Measurements from ENCODE around the gene S100A13. TPM values are rescaled to one million over a fixed set of nuclear protein-coding genes. Genes with fewer than 3 reads are reported as not detected.
"Not testable (repeated sequence)": the region's sequence is repeated elsewhere in the genome, so short reads cannot be mapped to it uniquely, and the experiment has no call there.

The S100A13 gene
- total and polyA plus RNA-seq, 3 donors from 2014 or later: 54.2 to 90.9 (median 78.2) TPM

- Histone ChIP-seq H3K27ac (peak overlapping the region in 1 of 2 donors; percentile 43), H3K9me3 (no peaks in the 10 kb centered on the region), H3K4me3 (no peak overlapping the region), H3K4me1 (peaks cover 15% of the 10 kb centered on the region), H3K36me3 (ENCODE audit: low read depth, missing control alignments) (no peaks in the 10 kb centered on the region), H3K27me3 (no peaks in the 10 kb centered on the region)
- no peak for TF ChIP-seq CTCF (IDR thresholded peaks at IDR 0.05)
- no peak for TF ChIP-seq POLR2A (IDR thresholded peaks at IDR 0.05)
- WGBS, 2 donors: 67 to 70% methylated on average over 2 of the region's 2 CpGs
- intact Hi-C loops (cut with DNase I; ENCODE audit: low total_unique reads): no loop called here
- no peak for DNase-seq
These were observed 43.3 kb downstream of the S100A13 start for GRCh38 chr1:153583976-153584375.

- intact Hi-C loops (cut with DNase I; ENCODE audit: low total_unique reads); H3K27ac ChIP-seq; H3K36me3 ChIP-seq (ENCODE audit: low read depth, missing control alignments); DNase-seq; H3K4me3 ChIP-seq; H3K9me3 ChIP-seq; H3K27me3 ChIP-seq: not testable (repeated sequence)
- WGBS, 2 donors: 62 to 85% methylated on average over 2 to 3 of the region's 3 CpGs
- peaks cover 15% of the 10 kb centered on the region for H3K4me1 ChIP-seq
These were observed 43.8 kb downstream of the S100A13 start for GRCh38 chr1:153583514-153583913.

- intact Hi-C loops (cut with DNase I; ENCODE audit: low total_unique reads); H3K9me3 ChIP-seq; H3K36me3 ChIP-seq (ENCODE audit: low read depth, missing control alignments); H3K27me3 ChIP-seq; DNase-seq: not testable (repeated sequence)
- Histone ChIP-seq H3K4me1 (peaks cover 15% of the 10 kb centered on the region), H3K4me3 (peak overlapping the region; percentile 29 to 41), H3K27ac (peak overlapping the region in 1 of 2 donors; percentile 41)
- WGBS, 2 donors: 94% methylated on average over 20 to 27 of the region's 34 CpGs
These were observed 44.5 kb downstream of the S100A13 start for GRCh38 chr1:153582836-153583235.

GRCh38 chr1:153578936-153579335 is 48.4 kb downstream of the S100A13 start:
- Histone ChIP-seq H3K27ac (no peak overlapping the region), H3K36me3 (ENCODE audit: low read depth, missing control alignments) (no peaks in the 10 kb centered on the region), H3K27me3 (no peaks in the 10 kb centered on the region), H3K4me1 (no peaks in the 10 kb centered on the region), H3K9me3 (no peaks in the 10 kb centered on the region), H3K4me3 (no peak overlapping the region)
- WGBS, 2 donors: 79 to 87% methylated on average over 3 of the region's 3 CpGs
- DNase-seq: no peak
- no peak for TF ChIP-seq POLR2A (IDR thresholded peaks at IDR 0.05)
- no peak for TF ChIP-seq CTCF (IDR thresholded peaks at IDR 0.05)
- intact Hi-C loops (cut with DNase I; ENCODE audit: low total_unique reads): no loop called here

- H3K4me3 ChIP-seq: no peak overlapping the region
- no peaks in the 10 kb centered on the region for H3K4me1 ChIP-seq
- intact Hi-C loops (cut with DNase I; ENCODE audit: low total_unique reads): no loop called here
- no peaks in the 10 kb centered on the region for H3K9me3 ChIP-seq
- no peak for DNase-seq
- TF ChIP-seq CTCF (IDR thresholded peaks at IDR 0.05) (no peak), POLR2A (IDR thresholded peaks at IDR 0.05) (no peak)
- H3K27ac ChIP-seq: no peak overlapping the region
- no peaks in the 10 kb centered on the region for H3K36me3 ChIP-seq (ENCODE audit: low read depth, missing control alignments)
- H3K27me3 ChIP-seq: no peaks in the 10 kb centered on the region
These were observed 48.8 kb downstream of the S100A13 start for GRCh38 chr1:153578490-153578889.

- Histone ChIP-seq H3K27me3 (no peaks in the 10 kb centered on the region), H3K36me3 (ENCODE audit: low read depth, missing control alignments) (no peaks in the 10 kb centered on the region), H3K4me3 (no peak overlapping the region), H3K4me1 (no peaks in the 10 kb centered on the region), H3K9me3 (no peaks in the 10 kb centered on the region), H3K27ac (no peak overlapping the region)
- TF ChIP-seq POLR2A (IDR thresholded peaks at IDR 0.05): no peak
- TF ChIP-seq CTCF (IDR thresholded peaks at IDR 0.05): no peak
- no peak for DNase-seq
- 72 to 75% methylated on average over 9 of the region's 9 CpGs for WGBS, 2 donors
- intact Hi-C loops (cut with DNase I; ENCODE audit: low total_unique reads): no loop called here
These were observed 49.7 kb downstream of the S100A13 start for GRCh38 chr1:153577624-153578051.
